Liver (tissue), 9 donors: Measurements from ENCODE around the gene AGR2. TPM values are rescaled to one million over a fixed set of nuclear protein-coding genes. Genes with fewer than 3 reads are reported as not detected.

Source experiments
- DNase-seq: peaks from one replicate; pipeline ENCODE4 v3.0.0-alpha.2; 2017; ENCODE audit warnings: low spot score
- H3K27ac ChIP-seq, 2 donors: one replicate each; pipeline ENCODE4 v1.7.0; 2013; ENCODE audit warnings: inconsistent platforms in 2 of 2, low read length in 2 of 2, control low read depth in 1 of 2, low read depth in 1 of 2, mild to moderate bottlenecking in 1 of 2
- H3K27me3 ChIP-seq, 4 donors: one replicate each; pipeline versions ENCODE4 v1.6.1 to v1.7.0; 2013; ENCODE audit warnings: low read length in 3 of 4, inconsistent platforms in 1 of 4, mild to moderate bottlenecking in 1 of 4, moderate library complexity in 1 of 4; ENCODE audit not compliant: control insufficient read depth in 4 of 4, insufficient read depth in 4 of 4
- H3K36me3 ChIP-seq, 4 donors: one replicate each; pipeline versions ENCODE4 v1.6.1 to v1.7.0; 2013; ENCODE audit warnings: low read length in 3 of 4, mild to moderate bottlenecking in 3 of 4, low read depth in 1 of 4, moderate library complexity in 1 of 4; ENCODE audit not compliant: control insufficient read depth in 4 of 4, insufficient read depth in 3 of 4
- H3K4me1 ChIP-seq, 4 donors: one replicate each; pipeline versions ENCODE4 v1.6.1 to v1.7.0; 2013; ENCODE audit warnings: low read length in 3 of 4, mild to moderate bottlenecking in 3 of 4, moderate library complexity in 1 of 4; ENCODE audit not compliant: control insufficient read depth in 4 of 4, insufficient read depth in 4 of 4
- H3K4me3 ChIP-seq, 3 donors: one replicate each; pipeline versions ENCODE4 v1.6.1 to v1.7.0; 2013; ENCODE audit warnings: low read length in 3 of 3, control low read depth in 1 of 3, low read depth in 1 of 3, mild to moderate bottlenecking in 1 of 3
- H3K9ac ChIP-seq, 2 donors: one replicate each; pipeline ENCODE4 v1.7.0; 2013; ENCODE audit warnings: low read length in 2 of 2, mild to moderate bottlenecking in 2 of 2, moderate library complexity in 2 of 2, control low read depth in 1 of 2, low read depth in 1 of 2
- H3K9me3 ChIP-seq, 4 donors: one replicate each; pipeline versions ENCODE4 v1.6.1 to v1.7.0; 2013; ENCODE audit warnings: low read length in 3 of 4; ENCODE audit not compliant: control insufficient read depth in 4 of 4
- EGR1 ChIP-seq, 2 donors: IDR thresholded peaks; 2 replicates each; pipeline ENCODE4 v1.6.1; 2016 to 2018; ENCODE audit warnings: antibody characterized with exemption in 2 of 2, low read depth in 2 of 2
- FOXA1 ChIP-seq: IDR thresholded peaks from 2 replicates; pipeline ENCODE4 v1.6.1; 2016; ENCODE audit warnings: antibody characterized with exemption
- FOXA2 ChIP-seq: IDR thresholded peaks from 2 replicates; pipeline ENCODE4 v1.6.1; 2016; ENCODE audit warnings: antibody characterized with exemption
- GABPA ChIP-seq, 2 donors: IDR thresholded peaks in 1 of 2; conservative IDR thresholded peaks in 1 of 2; 2 replicates each; pipeline ENCODE4 v1.6.1; 2016; ENCODE audit warnings: antibody characterized with exemption in 2 of 2, mild to moderate bottlenecking in 1 of 2, moderate library complexity in 1 of 2
- HNF4A ChIP-seq, 2 donors: conservative IDR thresholded peaks; 2 replicates each; pipeline ENCODE4 v1.6.1; 2016; ENCODE audit warnings: antibody characterized with exemption in 2 of 2, mild to moderate bottlenecking in 2 of 2
- HNF4G ChIP-seq: IDR thresholded peaks from 2 replicates; pipeline ENCODE4 v1.6.1; 2016; ENCODE audit warnings: antibody characterized with exemption
- JUND ChIP-seq, 2 donors: IDR thresholded peaks; 2 replicates each; pipeline ENCODE4 v1.6.1; 2016; ENCODE audit warnings: antibody characterized with exemption in 2 of 2
- MAX ChIP-seq: IDR thresholded peaks from 2 replicates; pipeline ENCODE4 v1.6.1; 2016; ENCODE audit warnings: antibody characterized with exemption
- NR2F2 ChIP-seq: IDR thresholded peaks from 2 replicates; pipeline ENCODE4 v1.6.1; 2016; ENCODE audit warnings: antibody characterized with exemption
- RAD21 ChIP-seq, 2 donors: IDR thresholded peaks; 2 replicates each; pipeline ENCODE4 v1.6.1; 2016; ENCODE audit warnings: antibody characterized with exemption in 2 of 2, mild to moderate bottlenecking in 2 of 2
- RXRA ChIP-seq, 2 donors: IDR thresholded peaks; 2 replicates each; pipeline ENCODE4 v1.6.1; 2017 to 2018; ENCODE audit warnings: antibody characterized with exemption in 2 of 2, mild to moderate bottlenecking in 1 of 2
- TAF1 ChIP-seq: conservative IDR thresholded peaks from 2 replicates; pipeline ENCODE4 v1.6.1; 2016; ENCODE audit warnings: antibody characterized with exemption, mild to moderate bottlenecking
- YY1 ChIP-seq: IDR thresholded peaks from 2 replicates; pipeline ENCODE4 v1.6.1; 2016; ENCODE audit warnings: antibody characterized with exemption, mild to moderate bottlenecking
- WGBS: extraction: QIAGEN DNeasy Blood & Tissue Kit; methylation state at CpG from one replicate; pipeline ENCODE4 v1.1.7; 2013; 5-methylcytosine and 5-hydroxymethylcytosine counted together
- polyA plus RNA-seq, 2 donors: library from polyadenylated mRNA; stranded (reverse) in 1 of 2; unstranded in 1 of 2; fragments of 200-250 nt in 1 of 2; fragments of >200 nt in 1 of 2; fragmentation: Nextera tagmentation in 1 of 2; extraction: Ambion mirVana in 1 of 2; gene quantifications; one replicate each; pipeline versions ENCODE4 v1.2.1 to v1.2.3, GENCODE V29; 2013 to 2015
- total RNA-seq, 2 donors: library from RNA; depleted of rRNA; stranded (reverse); fragments of >200 nt; gene quantifications; one replicate each; pipeline ENCODE4 v1.2.3, GENCODE V29; 2014
- TF ChIP-seq, protein P1 (sequence below): IDR thresholded peaks from 2 replicates; pipeline ENCODE4 v1.6.1; 2016; ENCODE audit warnings: antibody characterized with exemption, mild to moderate bottlenecking
- TF ChIP-seq, protein P2 (sequence below): IDR thresholded peaks from 2 replicates; pipeline ENCODE4 v1.6.1; 2016; ENCODE audit warnings: antibody characterized with exemption
- TF ChIP-seq, protein P3 (sequence below): fragments of 150-350 bp; IDR thresholded peaks from 2 replicates; pipeline ENCODE4 v1.5.1; 2017; ENCODE audit warnings: improper control_type of control experiment, low read depth, low read length; ENCODE audit not compliant: missing input control
- donor health status: healthy.
- donor health status: healthy.
- donor health status: healthy.
- donor health status: healthy.
- donor health status: healthy.

AGR2 gene
- total and polyA plus RNA-seq, 4 donors = 0.37 to 0.45 TPM; not detected in 2

DNA sequence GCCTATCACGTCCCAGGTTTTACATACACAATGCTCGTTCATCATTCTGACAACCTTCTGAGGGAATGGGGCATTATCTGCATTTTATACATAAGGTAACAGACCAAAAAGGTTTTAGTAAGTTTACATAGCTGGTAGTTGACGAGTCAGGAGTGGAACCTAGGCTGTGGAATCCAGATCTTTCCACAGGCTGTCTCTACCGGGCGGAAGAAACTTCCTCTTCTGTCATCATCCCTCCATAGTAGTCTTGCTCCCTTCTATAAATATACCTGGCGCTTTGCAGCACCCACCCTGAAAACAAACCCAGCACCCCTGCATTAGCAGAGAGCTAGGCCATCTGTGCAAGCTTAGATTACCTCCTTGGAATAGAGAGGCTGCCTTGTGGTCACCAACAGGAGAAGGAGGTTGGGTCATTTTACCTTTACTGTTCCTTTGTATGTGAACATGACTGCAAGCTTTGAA is 49.9 kb downstream of the AGR2 start:
- H3K36me3 ChIP-seq = no peaks in the 10 kb centered on the region
- 78% methylated on average over 6 of the region's 6 CpGs for WGBS
- H3K4me3 ChIP-seq = peak overlapping the region in 1 of 3 donors; percentile 80
- H3K27ac ChIP-seq = no peak overlapping the region
- no peak for DNase-seq
- peaks cover 0 to 9% (median 2%) of the 10 kb centered on the region in 4 donors for H3K4me1 ChIP-seq
- H3K27me3 ChIP-seq = no peaks in the 10 kb centered on the region
- no peak overlapping the region for H3K9ac ChIP-seq
- TF ChIP-seq HNF4A (conservative IDR thresholded peaks at IDR 0.05) (no peak), NR2F2 (no peak), RAD21 (IDR thresholded peaks at IDR 0.05) (no peak), FOXA1 (no peak), RXRA (IDR thresholded peaks at IDR 0.05) (no peak), JUND (IDR thresholded peaks at IDR 0.05) (no peak), GABPA (IDR thresholded peaks at IDR 0.05 in 1 of 2, conservative IDR thresholded peaks at IDR 0.05 in 1 of 2) (no peak), MAX (no peak)
- TF ChIP-seq, protein P1, sequence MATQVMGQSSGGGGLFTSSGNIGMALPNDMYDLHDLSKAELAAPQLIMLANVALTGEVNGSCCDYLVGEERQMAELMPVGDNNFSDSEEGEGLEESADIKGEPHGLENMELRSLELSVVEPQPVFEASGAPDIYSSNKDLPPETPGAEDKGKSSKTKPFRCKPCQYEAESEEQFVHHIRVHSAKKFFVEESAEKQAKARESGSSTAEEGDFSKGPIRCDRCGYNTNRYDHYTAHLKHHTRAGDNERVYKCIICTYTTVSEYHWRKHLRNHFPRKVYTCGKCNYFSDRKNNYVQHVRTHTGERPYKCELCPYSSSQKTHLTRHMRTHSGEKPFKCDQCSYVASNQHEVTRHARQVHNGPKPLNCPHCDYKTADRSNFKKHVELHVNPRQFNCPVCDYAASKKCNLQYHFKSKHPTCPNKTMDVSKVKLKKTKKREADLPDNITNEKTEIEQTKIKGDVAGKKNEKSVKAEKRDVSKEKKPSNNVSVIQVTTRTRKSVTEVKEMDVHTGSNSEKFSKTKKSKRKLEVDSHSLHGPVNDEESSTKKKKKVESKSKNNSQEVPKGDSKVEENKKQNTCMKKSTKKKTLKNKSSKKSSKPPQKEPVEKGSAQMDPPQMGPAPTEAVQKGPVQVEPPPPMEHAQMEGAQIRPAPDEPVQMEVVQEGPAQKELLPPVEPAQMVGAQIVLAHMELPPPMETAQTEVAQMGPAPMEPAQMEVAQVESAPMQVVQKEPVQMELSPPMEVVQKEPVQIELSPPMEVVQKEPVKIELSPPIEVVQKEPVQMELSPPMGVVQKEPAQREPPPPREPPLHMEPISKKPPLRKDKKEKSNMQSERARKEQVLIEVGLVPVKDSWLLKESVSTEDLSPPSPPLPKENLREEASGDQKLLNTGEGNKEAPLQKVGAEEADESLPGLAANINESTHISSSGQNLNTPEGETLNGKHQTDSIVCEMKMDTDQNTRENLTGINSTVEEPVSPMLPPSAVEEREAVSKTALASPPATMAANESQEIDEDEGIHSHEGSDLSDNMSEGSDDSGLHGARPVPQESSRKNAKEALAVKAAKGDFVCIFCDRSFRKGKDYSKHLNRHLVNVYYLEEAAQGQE = no peak
- H3K9me3 ChIP-seq = no peaks in the 10 kb centered on the region

DNA sequence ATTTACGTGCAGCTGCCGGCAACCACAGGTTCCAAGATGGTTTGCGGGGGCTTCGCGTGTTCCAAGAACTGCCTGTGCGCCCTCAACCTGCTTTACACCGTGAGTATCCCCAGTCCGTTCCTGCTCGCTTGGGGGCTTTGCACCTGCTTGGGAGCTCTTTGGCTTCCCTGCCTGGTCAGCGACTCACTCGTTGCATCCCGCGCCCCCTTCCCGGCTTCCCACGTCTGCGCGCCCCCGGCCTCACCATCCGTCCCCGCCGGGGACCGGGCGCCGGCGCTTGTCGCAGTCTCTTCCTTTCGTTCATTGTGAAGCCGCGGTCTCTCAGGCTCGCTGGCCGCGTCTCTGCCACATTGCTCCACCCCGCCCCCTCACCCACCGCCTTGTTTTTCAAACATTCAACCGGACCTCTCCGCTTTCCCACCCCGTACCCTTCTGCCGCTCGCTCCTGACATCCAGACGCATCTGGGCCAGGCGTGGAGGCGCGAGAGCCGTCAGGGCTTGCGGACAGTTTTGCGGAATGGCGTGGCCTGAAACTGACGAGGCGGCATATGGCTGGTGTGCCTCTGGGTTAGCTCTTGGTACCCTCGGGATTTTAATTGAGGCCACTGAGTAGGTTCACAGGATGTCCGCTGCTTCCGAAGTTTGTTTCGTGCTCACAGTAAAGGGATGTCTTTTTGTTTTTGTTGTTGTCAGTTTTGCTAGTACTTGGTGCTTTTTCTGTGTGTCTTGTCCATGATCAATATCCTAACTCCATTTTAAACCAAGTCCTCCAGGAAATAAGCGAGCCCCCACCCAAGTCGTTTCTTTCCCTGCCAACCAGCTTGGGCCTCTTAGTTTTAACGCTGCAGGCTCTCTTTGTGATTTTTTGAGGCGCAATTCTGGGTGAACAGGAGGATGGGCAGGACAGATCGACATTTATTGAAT is 50.6 kb downstream of the AGR2 start:
- H3K27me3 ChIP-seq = no peaks in the 10 kb centered on the region
- H3K4me3 ChIP-seq = peak overlapping the region; percentile 11 to 80 (median 71)
- no peak for TF ChIP-seq HNF4G
- WGBS = 9% methylated on average over 58 of the region's 58 CpGs
- DNase-seq = peak; percentile 66
- H3K27ac ChIP-seq = no peak overlapping the region
- H3K9ac ChIP-seq = no peak overlapping the region
- peaks cover 0 to 9% (median 2%) of the 10 kb centered on the region in 4 donors for H3K4me1 ChIP-seq
- no peaks in the 10 kb centered on the region for H3K36me3 ChIP-seq
- H3K9me3 ChIP-seq = no peaks in the 10 kb centered on the region

- peak; percentile 89 for DNase-seq
- Histone ChIP-seq H3K36me3 (no peaks in the 10 kb centered on the region), H3K4me3 (peak within 1 kb of the TSS; percentile 65 to 80 (median 71)), H3K27ac (peak within 1 kb of the TSS in 1 of 2 donors; percentile 11), H3K27me3 (no peaks in the 10 kb centered on the region), H3K4me1 (peaks cover 0 to 9% (median 2%) of the 10 kb centered on the region in 4 donors), H3K9me3 (no peaks in the 10 kb centered on the region), H3K9ac (no peak within 1 kb of the TSS)
- 3% methylated on average over 48 of the region's 48 CpGs for WGBS
- TF ChIP-seq MAX = no peak
- TF ChIP-seq, protein P2, sequence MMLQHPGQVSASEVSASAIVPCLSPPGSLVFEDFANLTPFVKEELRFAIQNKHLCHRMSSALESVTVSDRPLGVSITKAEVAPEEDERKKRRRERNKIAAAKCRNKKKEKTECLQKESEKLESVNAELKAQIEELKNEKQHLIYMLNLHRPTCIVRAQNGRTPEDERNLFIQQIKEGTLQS = no peak
- TF ChIP-seq, protein P3, sequence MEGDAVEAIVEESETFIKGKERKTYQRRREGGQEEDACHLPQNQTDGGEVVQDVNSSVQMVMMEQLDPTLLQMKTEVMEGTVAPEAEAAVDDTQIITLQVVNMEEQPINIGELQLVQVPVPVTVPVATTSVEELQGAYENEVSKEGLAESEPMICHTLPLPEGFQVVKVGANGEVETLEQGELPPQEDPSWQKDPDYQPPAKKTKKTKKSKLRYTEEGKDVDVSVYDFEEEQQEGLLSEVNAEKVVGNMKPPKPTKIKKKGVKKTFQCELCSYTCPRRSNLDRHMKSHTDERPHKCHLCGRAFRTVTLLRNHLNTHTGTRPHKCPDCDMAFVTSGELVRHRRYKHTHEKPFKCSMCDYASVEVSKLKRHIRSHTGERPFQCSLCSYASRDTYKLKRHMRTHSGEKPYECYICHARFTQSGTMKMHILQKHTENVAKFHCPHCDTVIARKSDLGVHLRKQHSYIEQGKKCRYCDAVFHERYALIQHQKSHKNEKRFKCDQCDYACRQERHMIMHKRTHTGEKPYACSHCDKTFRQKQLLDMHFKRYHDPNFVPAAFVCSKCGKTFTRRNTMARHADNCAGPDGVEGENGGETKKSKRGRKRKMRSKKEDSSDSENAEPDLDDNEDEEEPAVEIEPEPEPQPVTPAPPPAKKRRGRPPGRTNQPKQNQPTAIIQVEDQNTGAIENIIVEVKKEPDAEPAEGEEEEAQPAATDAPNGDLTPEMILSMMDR = no peak
- TF ChIP-seq YY1 = peak; percentile 87
- TF ChIP-seq GABPA (IDR thresholded peaks at IDR 0.05 in 1 of 2, conservative IDR thresholded peaks at IDR 0.05 in 1 of 2) = no peak
- TF ChIP-seq RXRA (IDR thresholded peaks at IDR 0.05) = peak; percentile 21 to 29
- no peak for TF ChIP-seq NR2F2
- TF ChIP-seq EGR1 (IDR thresholded peaks at IDR 0.05; ENCODE audit: low read depth in 2 of 2) = no peak
- TF ChIP-seq HNF4G = no peak
- no peak for TF ChIP-seq JUND (IDR thresholded peaks at IDR 0.05)
- TF ChIP-seq HNF4A (conservative IDR thresholded peaks at IDR 0.05) = peak; percentile 57 to 69
- TF ChIP-seq FOXA1 = no peak
- TF ChIP-seq FOXA2 = no peak
- no peak for TF ChIP-seq TAF1
Measured at GRCh38 chr7:16753102-16753931, 51.5 kb downstream of the AGR2 start, which contains the start of gene TSPAN13. TSS of gene TSPAN13 (plus strand) at chr7:16753755. CDS start at chr7:16753968, 213 bp downstream.
